Superior temporal gyrus (tissue), 1 donor: ENCODE results near the gene MAPK7.
A peak's percentile ranks its signal among the peaks of the same experiment; 100 is the strongest.

Experiments
- DNase-seq: peaks from one replicate; pipeline ENCODE4 v3.0.0-alpha.2; 2016; ENCODE audit errors: extremely low spot score

Gene MAPK7

GRCh38 chr17:19378416-19379360 lies at the start of gene MAPK7:
Gene MAPK7, plus strand, starts transcription at chr17:19378498. Its CDS starts 403 bp downstream, at chr17:19378901.
- no peak for DNase-seq

GRCh38 chr17:19329136-19329535 lies 49.2 kb upstream of the MAPK7 start:
- no peak for DNase-seq

GRCh38 chr17:19329839-19330238 lies 48.5 kb upstream of the MAPK7 start:
- DNase-seq = no peak

GRCh38 chr17:19330271-19330670 lies 48.0 kb upstream of the MAPK7 start:
- DNase-seq = no peak

GRCh38 chr17:19331134-19331533 lies 47.2 kb upstream of the MAPK7 start:
- no peak for DNase-seq

GRCh38 chr17:19331543-19332245 lies 46.6 kb upstream of the MAPK7 start:
- no peak for DNase-seq

GRCh38 chr17:19332371-19333131 lies 45.7 kb upstream of the MAPK7 start:
- DNase-seq = no peak

- no peak for DNase-seq
Measured at GRCh38 chr17:19333132-19333440, 45.2 kb upstream of the MAPK7 start.

- DNase-seq = no peak
Measured at GRCh38 chr17:19333736-19334290, 44.5 kb upstream of the MAPK7 start.

GRCh38 chr17:19334331-19334730 lies 44.0 kb upstream of the MAPK7 start:
- DNase-seq = no peak

- no peak for DNase-seq
Measured at GRCh38 chr17:19335951-19336631, 42.2 kb upstream of the MAPK7 start.

- DNase-seq = peak; percentile 72
Measured at GRCh38 chr17:19336938-19337711, 41.2 kb upstream of the MAPK7 start.

GRCh38 chr17:19337712-19338023 lies 40.6 kb upstream of the MAPK7 start:
- no peak for DNase-seq

GRCh38 chr17:19338031-19338990 lies 40.0 kb upstream of the MAPK7 start:
- DNase-seq = no peak

- no peak for DNase-seq
Measured at GRCh38 chr17:19339341-19339815, 38.9 kb upstream of the MAPK7 start.

GRCh38 chr17:19341211-19341631 lies 37.1 kb upstream of the MAPK7 start:
- no peak for DNase-seq

GRCh38 chr17:19341641-19342610 lies 36.4 kb upstream of the MAPK7 start:
- no peak for DNase-seq

GRCh38 chr17:19342611-19343255 lies 35.6 kb upstream of the MAPK7 start:
- no peak for DNase-seq
